ENCODE data around the gene MACIR.

The MACIR gene

DNA sequence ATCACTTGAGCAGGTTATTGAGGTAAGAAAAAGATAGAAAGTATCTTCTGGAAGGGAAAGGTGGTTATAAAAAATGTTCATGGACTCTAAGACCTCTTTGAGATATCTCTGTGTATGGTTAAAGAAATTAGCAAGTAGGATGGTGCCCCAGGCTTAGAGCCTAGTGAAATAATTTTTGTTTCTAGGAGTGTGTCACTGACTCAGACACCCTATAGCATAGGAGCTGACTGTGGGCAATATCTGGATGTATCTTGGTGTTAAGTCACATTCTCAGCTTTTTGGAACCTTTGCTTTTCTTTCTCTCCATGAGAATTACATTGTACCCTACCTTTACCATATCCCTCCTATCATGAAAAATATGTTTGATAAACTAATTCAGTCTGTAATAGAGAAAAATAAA, 12.0 kb downstream of the MACIR start:
- H3K4me3 ChIP-seq (ENCODE audit: low read depth, low read length): no peak overlapping the region
- no peak for DNase-seq (ENCODE audit: low read depth)
- TF ChIP-seq, protein P1, sequence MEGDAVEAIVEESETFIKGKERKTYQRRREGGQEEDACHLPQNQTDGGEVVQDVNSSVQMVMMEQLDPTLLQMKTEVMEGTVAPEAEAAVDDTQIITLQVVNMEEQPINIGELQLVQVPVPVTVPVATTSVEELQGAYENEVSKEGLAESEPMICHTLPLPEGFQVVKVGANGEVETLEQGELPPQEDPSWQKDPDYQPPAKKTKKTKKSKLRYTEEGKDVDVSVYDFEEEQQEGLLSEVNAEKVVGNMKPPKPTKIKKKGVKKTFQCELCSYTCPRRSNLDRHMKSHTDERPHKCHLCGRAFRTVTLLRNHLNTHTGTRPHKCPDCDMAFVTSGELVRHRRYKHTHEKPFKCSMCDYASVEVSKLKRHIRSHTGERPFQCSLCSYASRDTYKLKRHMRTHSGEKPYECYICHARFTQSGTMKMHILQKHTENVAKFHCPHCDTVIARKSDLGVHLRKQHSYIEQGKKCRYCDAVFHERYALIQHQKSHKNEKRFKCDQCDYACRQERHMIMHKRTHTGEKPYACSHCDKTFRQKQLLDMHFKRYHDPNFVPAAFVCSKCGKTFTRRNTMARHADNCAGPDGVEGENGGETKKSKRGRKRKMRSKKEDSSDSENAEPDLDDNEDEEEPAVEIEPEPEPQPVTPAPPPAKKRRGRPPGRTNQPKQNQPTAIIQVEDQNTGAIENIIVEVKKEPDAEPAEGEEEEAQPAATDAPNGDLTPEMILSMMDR (IDR thresholded peaks at IDR 0.05; ENCODE audit: control insufficient read depth, extremely low read depth, insufficient read depth): no peak

DNA sequence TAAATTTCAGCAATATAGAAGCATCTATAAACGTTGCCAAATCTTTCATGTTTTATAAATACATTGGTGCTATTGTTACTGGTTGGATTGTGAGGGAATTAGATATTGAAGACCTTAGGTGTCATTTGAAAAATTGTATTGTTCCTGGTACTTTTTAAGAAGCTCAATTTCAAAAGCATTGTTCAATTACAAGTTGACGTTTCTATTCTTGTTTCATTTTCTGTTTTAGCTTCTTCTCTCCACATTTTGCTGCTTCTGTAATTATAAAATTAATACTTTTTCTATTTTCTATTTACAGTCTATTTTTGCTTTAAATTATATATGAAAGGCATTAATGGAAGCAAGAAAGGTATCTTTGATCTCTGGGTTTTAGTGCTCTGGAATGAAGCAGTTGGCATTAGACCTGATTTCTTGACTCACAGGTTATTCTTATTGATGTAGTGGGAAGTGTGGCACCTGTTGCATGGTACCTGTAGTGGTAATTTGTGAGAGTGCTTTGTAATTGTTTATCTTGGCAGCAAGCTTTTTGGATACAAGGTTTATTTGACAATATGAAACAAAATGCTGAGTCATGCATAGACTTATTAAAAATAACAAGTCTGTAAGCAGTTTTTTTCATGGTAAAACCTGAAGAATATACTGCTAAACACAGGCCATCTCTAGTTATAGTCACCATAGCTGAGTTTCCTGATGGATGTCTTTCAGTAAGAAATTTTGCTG, 13.2 kb downstream of the MACIR start:
- TF ChIP-seq, protein P1 (IDR thresholded peaks at IDR 0.05; ENCODE audit: control insufficient read depth, extremely low read depth, insufficient read depth): no peak
- DNase-seq (ENCODE audit: low read depth): peak; percentile 92
- H3K4me3 ChIP-seq (ENCODE audit: low read depth, low read length): no peak overlapping the region

DNA sequence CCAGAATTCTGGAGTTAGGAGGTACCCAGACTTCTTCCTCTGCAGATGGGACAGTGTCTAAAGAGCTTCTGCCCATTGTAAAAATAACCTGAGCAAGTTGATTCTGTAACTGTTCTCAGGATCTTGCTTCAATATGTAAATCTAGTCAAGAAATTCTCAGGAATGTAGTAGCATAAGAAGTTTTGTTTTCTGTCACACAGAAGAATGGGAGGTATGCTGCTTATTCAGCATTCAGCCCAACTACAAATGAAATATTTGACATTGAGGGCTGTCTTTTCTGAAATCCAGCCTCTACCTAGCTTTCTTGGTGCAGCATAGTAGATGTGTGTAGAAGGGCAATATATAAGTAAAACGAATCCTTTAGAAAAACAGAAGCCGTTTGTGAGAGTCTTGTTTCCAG, 13.8 kb downstream of the MACIR start:
- DNase-seq (ENCODE audit: low read depth): no peak
- no peak overlapping the region for H3K4me3 ChIP-seq (ENCODE audit: low read depth, low read length)
- TF ChIP-seq, protein P1 (IDR thresholded peaks at IDR 0.05; ENCODE audit: control insufficient read depth, extremely low read depth, insufficient read depth): no peak

DNA sequence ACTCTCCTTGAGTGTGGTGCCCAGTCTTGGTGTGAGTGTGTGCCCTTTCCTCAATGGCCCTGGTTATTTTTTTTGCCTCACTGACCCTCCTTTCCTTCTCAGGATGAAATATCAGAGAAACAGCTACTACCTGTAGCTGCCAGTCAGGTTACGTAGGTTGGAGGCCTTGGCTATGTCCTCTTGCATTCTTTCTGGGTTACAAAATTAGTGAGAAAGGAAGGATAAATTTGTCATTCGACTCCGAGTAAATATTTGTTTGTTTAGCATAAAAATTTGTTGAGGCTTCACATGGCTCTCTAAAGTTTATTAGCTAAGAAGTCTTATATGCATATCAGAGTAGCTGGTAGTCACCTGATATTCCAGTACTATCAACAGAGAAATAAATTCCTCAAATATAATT, 15.4 kb downstream of the MACIR start:
- peak; percentile 62 for DNase-seq (ENCODE audit: low read depth)
- no peak overlapping the region for H3K4me3 ChIP-seq (ENCODE audit: low read depth, low read length)

DNA sequence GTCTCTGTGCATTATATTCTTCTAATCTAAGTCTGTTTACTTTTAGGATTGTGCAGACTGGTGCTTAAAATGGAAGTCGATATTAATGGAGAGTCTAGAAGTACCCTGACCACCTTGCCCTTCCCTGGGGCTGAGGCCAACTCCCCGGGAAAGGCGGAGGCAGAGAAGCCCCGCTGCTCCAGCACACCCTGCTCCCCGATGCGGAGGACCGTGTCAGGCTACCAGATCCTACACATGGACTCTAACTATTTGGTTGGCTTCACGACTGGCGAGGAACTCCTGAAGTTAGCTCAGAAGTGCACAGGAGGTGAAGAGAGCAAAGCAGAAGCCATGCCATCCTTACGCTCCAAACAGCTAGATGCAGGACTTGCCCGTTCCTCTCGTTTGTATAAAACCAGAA, 17.3 kb downstream of the MACIR start:
- DNase-seq (ENCODE audit: low read depth): no peak
- no peak overlapping the region for H3K4me3 ChIP-seq (ENCODE audit: low read depth, low read length)
- TF ChIP-seq, protein P1 (IDR thresholded peaks at IDR 0.05; ENCODE audit: control insufficient read depth, extremely low read depth, insufficient read depth): no peak

More for the DNA sequence above, 15.4 kb downstream of the MACIR start:
- TF ChIP-seq, protein P1 (IDR thresholded peaks at IDR 0.05; ENCODE audit: control insufficient read depth, extremely low read depth, insufficient read depth): no peak

DNA sequence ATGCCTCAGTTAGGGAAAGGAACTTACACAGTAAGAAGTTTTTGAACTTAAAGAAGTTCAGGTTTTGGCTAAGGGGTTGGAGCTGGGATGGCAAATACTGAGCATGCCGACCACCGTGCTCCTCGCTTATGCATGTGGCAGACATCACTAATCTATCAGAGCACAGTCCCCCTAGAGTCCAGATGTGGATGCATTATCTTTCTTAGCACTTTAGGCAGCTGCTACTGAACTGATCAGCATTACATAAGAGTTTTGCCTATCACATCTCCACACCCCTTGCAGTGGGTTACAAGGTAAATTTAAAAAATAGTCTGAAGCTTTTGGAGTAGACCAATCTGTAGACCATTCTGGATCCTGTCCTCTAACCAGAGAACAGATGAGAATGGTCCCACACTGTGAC, 22.4 kb downstream of the MACIR start:
- no peak overlapping the region for H3K4me3 ChIP-seq (ENCODE audit: low read depth, low read length)
- TF ChIP-seq, protein P1 (IDR thresholded peaks at IDR 0.05; ENCODE audit: control insufficient read depth, extremely low read depth, insufficient read depth): no peak
- DNase-seq (ENCODE audit: low read depth): no peak

DNA sequence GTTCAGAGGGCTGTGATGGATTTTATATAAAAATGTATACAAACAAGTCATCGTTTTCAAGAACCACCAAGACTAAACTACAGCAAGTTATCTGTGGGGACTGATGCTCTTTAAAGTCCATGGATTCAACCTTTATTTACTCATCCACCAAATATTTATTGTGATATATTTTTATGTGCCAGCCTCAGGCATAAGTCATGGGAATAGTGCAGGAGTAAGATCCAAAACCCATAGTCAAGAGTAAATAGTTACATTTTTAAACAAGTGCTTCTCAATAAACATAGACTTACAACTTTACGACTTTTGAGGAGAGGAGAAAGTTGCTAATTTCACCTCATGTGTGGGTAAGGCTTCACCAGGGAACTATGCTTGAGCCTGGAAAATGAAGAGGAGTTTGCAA, 24.6 kb downstream of the MACIR start:
- TF ChIP-seq, protein P1 (IDR thresholded peaks at IDR 0.05; ENCODE audit: control insufficient read depth, extremely low read depth, insufficient read depth): no peak
- peak; percentile 68 for DNase-seq (ENCODE audit: low read depth)
- H3K4me3 ChIP-seq (ENCODE audit: low read depth, low read length): no peak overlapping the region
